ENCODE measurements around the gene ZC3H7B.

- no peak for TF ChIP-seq POLR2A (IDR thresholded peaks at IDR 0.05; ENCODE audit: low read depth, low read length)
- no peak for TF ChIP-seq POU2F2 (IDR thresholded peaks at IDR 0.05; ENCODE audit: low read depth, low read length)
- TF ChIP-seq POLR2AphosphoS5 (IDR thresholded peaks at IDR 0.05; ENCODE audit: low read depth, low read length): no peak
- no peak for TF ChIP-seq TAF1 (IDR thresholded peaks at IDR 0.05; ENCODE audit: low read depth, low read length)
These were observed 7.2 kb downstream of the ZC3H7B start for GRCh38 chr22:41308544-41308947.
